IPS-18a (cell line): ENCODE data around the gene CYTH2.

ENCODE experiments used
- H3K27ac ChIP-seq: one replicate; pipeline ENCODE4 v1.5.1; 2013; ENCODE audit warnings: low read length
- H3K27me3 ChIP-seq: one replicate; pipeline ENCODE4 v1.6.1; 2013; ENCODE audit warnings: mild to moderate bottlenecking, low read length; ENCODE audit not compliant: control insufficient read depth, insufficient read depth
- H3K36me3 ChIP-seq: one replicate; pipeline ENCODE4 v1.6.1; 2013; ENCODE audit warnings: low read depth, low read length; ENCODE audit not compliant: control insufficient read depth
- H3K4me1 ChIP-seq: one replicate; pipeline ENCODE4 v1.6.1; 2013; ENCODE audit warnings: low read depth, low read length; ENCODE audit not compliant: control insufficient read depth
- H3K4me3 ChIP-seq: one replicate; pipeline ENCODE4 v1.5.1; 2013; ENCODE audit warnings: low read length
- H3K9ac ChIP-seq: one replicate; pipeline ENCODE4 v1.6.1; 2013; ENCODE audit warnings: mild to moderate bottlenecking, low read length, moderate library complexity
- H3K9me3 ChIP-seq: one replicate; pipeline ENCODE4 v1.6.1; 2013; ENCODE audit warnings: low read depth, low read length; ENCODE audit not compliant: control insufficient read depth

CYTH2 gene

GRCh38 chr19:48489608-48490216 lies 20.5 kb downstream of the CYTH2 start:
- peaks cover 14% of the 10 kb centered on the region for H3K4me1 ChIP-seq
- H3K27me3 ChIP-seq = peaks cover 16% of the 10 kb centered on the region
- H3K27ac ChIP-seq = no peak overlapping the region
- H3K36me3 ChIP-seq = no peaks in the 10 kb centered on the region
- no peak overlapping the region for H3K4me3 ChIP-seq
- no peak overlapping the region for H3K9ac ChIP-seq
- H3K9me3 ChIP-seq = no peaks in the 10 kb centered on the region

- peaks cover 14% of the 10 kb centered on the region for H3K4me1 ChIP-seq
- H3K27ac ChIP-seq = no peak overlapping the region
- H3K9me3 ChIP-seq = no peaks in the 10 kb centered on the region
- peak overlapping the region; percentile 50 for H3K4me3 ChIP-seq
- H3K27me3 ChIP-seq = peaks cover 17% of the 10 kb centered on the region
- peak overlapping the region; percentile 45 for H3K9ac ChIP-seq
- H3K36me3 ChIP-seq = no peaks in the 10 kb centered on the region
These were observed 22.0 kb downstream of the CYTH2 start for GRCh38 chr19:48490981-48491792.

- no peaks in the 10 kb centered on the region for H3K36me3 ChIP-seq
- H3K27me3 ChIP-seq = peaks cover 17% of the 10 kb centered on the region
- no peak overlapping the region for H3K27ac ChIP-seq
- no peaks in the 10 kb centered on the region for H3K9me3 ChIP-seq
- H3K4me3 ChIP-seq = peak overlapping the region; percentile 50
- peak overlapping the region; percentile 45 for H3K9ac ChIP-seq
- peaks cover 14% of the 10 kb centered on the region for H3K4me1 ChIP-seq
These were observed 22.6 kb downstream of the CYTH2 start for GRCh38 chr19:48491793-48492123.

- Histone ChIP-seq H3K9ac (no peak overlapping the region), H3K27ac (no peak overlapping the region), H3K27me3 (peaks cover 17% of the 10 kb centered on the region), H3K9me3 (no peaks in the 10 kb centered on the region), H3K36me3 (no peaks in the 10 kb centered on the region), H3K4me3 (peak overlapping the region; percentile 54), H3K4me1 (peaks cover 14% of the 10 kb centered on the region)
These were observed 24.0 kb downstream of the CYTH2 start for GRCh38 chr19:48492925-48493717.

- no peak overlapping the region for H3K27ac ChIP-seq
These were observed 24.7 kb downstream of the CYTH2 start for GRCh38 chr19:48493718-48494401.

GRCh38 chr19:48495396-48495795 lies 26.2 kb downstream of the CYTH2 start:
- Histone ChIP-seq H3K9me3 (no peaks in the 10 kb centered on the region), H3K27me3 (peaks cover 12% of the 10 kb centered on the region), H3K9ac (no peak overlapping the region), H3K36me3 (no peaks in the 10 kb centered on the region), H3K4me3 (no peak overlapping the region), H3K4me1 (peaks cover 13% of the 10 kb centered on the region), H3K27ac (no peak overlapping the region)

More at GRCh38 chr19:48493718-48494401, 24.7 kb downstream of the CYTH2 start:
- Histone ChIP-seq H3K4me1 (peaks cover 14% of the 10 kb centered on the region), H3K4me3 (peak overlapping the region; percentile 54), H3K9ac (no peak overlapping the region), H3K36me3 (no peaks in the 10 kb centered on the region), H3K27me3 (peaks cover 17% of the 10 kb centered on the region), H3K9me3 (no peaks in the 10 kb centered on the region)

- no peak overlapping the region for H3K4me3 ChIP-seq
- H3K4me1 ChIP-seq = peaks cover 4% of the 10 kb centered on the region
- peaks cover 9% of the 10 kb centered on the region for H3K27me3 ChIP-seq
- H3K36me3 ChIP-seq = no peaks in the 10 kb centered on the region
- H3K9ac ChIP-seq = no peak overlapping the region
- no peaks in the 10 kb centered on the region for H3K9me3 ChIP-seq
- no peak overlapping the region for H3K27ac ChIP-seq
These were observed 28.0 kb downstream of the CYTH2 start for GRCh38 chr19:48496959-48497727.

GRCh38 chr19:48497728-48498594 lies 28.8 kb downstream of the CYTH2 start:
- Histone ChIP-seq H3K4me3 (no peak overlapping the region), H3K27ac (no peak overlapping the region), H3K4me1 (no peaks in the 10 kb centered on the region), H3K9ac (no peak overlapping the region), H3K9me3 (no peaks in the 10 kb centered on the region), H3K36me3 (no peaks in the 10 kb centered on the region), H3K27me3 (peaks cover 9% of the 10 kb centered on the region)

- no peak overlapping the region for H3K27ac ChIP-seq
- no peaks in the 10 kb centered on the region for H3K9me3 ChIP-seq
- no peaks in the 10 kb centered on the region for H3K36me3 ChIP-seq
- no peak overlapping the region for H3K4me3 ChIP-seq
- no peak overlapping the region for H3K9ac ChIP-seq
- peaks cover 9% of the 10 kb centered on the region for H3K27me3 ChIP-seq
- H3K4me1 ChIP-seq = no peaks in the 10 kb centered on the region
These were observed 29.6 kb downstream of the CYTH2 start for GRCh38 chr19:48498595-48499311.
